Measurements from ENCODE around the gene TMEM30B. TPM values are rescaled to one million over a fixed set of nuclear protein-coding genes. Genes with fewer than 3 reads are reported as not detected.
A peak's percentile ranks its signal among the peaks of the same experiment; 100 is the strongest.

Gene TMEM30B
- total and polyA plus RNA-seq, 2 of the 4 experiments (the other 2 are of a cell fraction): 0.03 TPM; not detected in 1

GRCh38 chr14:61229475-61229888 is 51.7 kb downstream of the TMEM30B start:
- no peaks in the 10 kb centered on the region for H3K9me3 ChIP-seq (ENCODE audit: control insufficient read depth, insufficient read depth, low read length)
- ChIA-PET CTCF (interaction anchor here (0.5 to 1.3 kb wide), 2 partner anchors 13 to 49 kb away, joined by 3 read pairs; no protein-coding TSS in a partner anchor), POLR2A (ENCODE audit: unreplicated experiment) (no interaction called here)
- peak overlapping the region; percentile 12 for H3K4ac ChIP-seq (ENCODE audit: low read depth, low read length)
- no peak overlapping the region for H3K9ac ChIP-seq (ENCODE audit: low read depth, low read length)
- H3K9me1 ChIP-seq (ENCODE audit: insufficient read depth, low read length): peaks cover 9% of the 10 kb centered on the region
- H3K4me3 ChIP-seq (ENCODE audit: insufficient read depth, low read depth, low read length): no peak overlapping the region
- peak overlapping the region; percentile 26; the same call in 1 of the 2 replicates for H3K56ac ChIP-seq (ENCODE audit: extremely low read depth, insufficient read depth, low read length)
- no peak overlapping the region for H2AK9ac ChIP-seq (replicated peaks; ENCODE audit: low read depth, low read length, poor library complexity)
- dilution Hi-C loops (cut with HindIII; ENCODE audit: low sequenced_read_pairs, unreplicated experiment): no loop called here
- no peak for DNase-seq
- no peak overlapping the region for H2BK5ac ChIP-seq (ENCODE audit: low read depth, low read length, poor library complexity, severe bottlenecking)
- no peak overlapping the region for H4K5ac ChIP-seq (ENCODE audit: low read depth, low read length)
- in situ Hi-C loops (cut with MboI; ENCODE audit: low sequenced_read_pairs): no loop called here
- H2AK5ac ChIP-seq (ENCODE audit: low read depth, low read length): peak overlapping the region; percentile 70; the same call in 1 of the 2 replicates
- TF ChIP-seq NFE2L2 (IDR thresholded peaks at IDR 0.05; ENCODE audit: low read depth, low read length) (no peak), MAZ (IDR thresholded peaks at IDR 0.05; ENCODE audit: borderline replicate concordance, low read depth, low read length) (no peak), ELK1 (IDR thresholded peaks at IDR 0.05; ENCODE audit: borderline replicate concordance, low read depth, low read length) (no peak), RCOR1 (IDR thresholded peaks at IDR 0.05; ENCODE audit: insufficient replicate concordance, low read length) (no peak), USF2 (IDR thresholded peaks at IDR 0.05; ENCODE audit: low read depth, low read length) (no peak), CHD1 (IDR thresholded peaks at IDR 0.05; ENCODE audit: low read depth, low read length) (no peak), MAFK (IDR thresholded peaks at IDR 0.05; ENCODE audit: low read depth, low read length) (no peak), POLR2A (IDR thresholded peaks at IDR 0.05; ENCODE audit: low read depth, low read length) (no peak), MXI1 (IDR thresholded peaks at IDR 0.05; ENCODE audit: borderline replicate concordance, low read depth, low read length) (no peak), CTCF (conservative IDR thresholded peaks at IDR 0.05; ENCODE audit: low read depth, low read length) (no peak), RFX5 (IDR thresholded peaks at IDR 0.05; ENCODE audit: low read depth, low read length) (no peak), RAD21 (IDR thresholded peaks at IDR 0.05; ENCODE audit: low read length) (no peak), CEBPB (IDR thresholded peaks at IDR 0.05; ENCODE audit: low read depth, low read length) (no peak), SMC3 (IDR thresholded peaks at IDR 0.05; ENCODE audit: low read depth, low read length) (no peak), BHLHE40 (IDR thresholded peaks at IDR 0.05; ENCODE audit: low read depth, low read length) (no peak), FOS (IDR thresholded peaks at IDR 0.05; ENCODE audit: low read depth, low read length) (no peak)
- peak overlapping the region; percentile 19; the same call in 1 of the 2 replicates for H4K91ac ChIP-seq (ENCODE audit: insufficient read depth, low read depth, low read length)
- peak overlapping the region; percentile 8 for H3K14ac ChIP-seq (replicated peaks; ENCODE audit: low read depth, low read length)
- ATAC-seq (ENCODE audit: low read depth): no peak
- no peaks in the 10 kb centered on the region for H4K20me1 ChIP-seq (ENCODE audit: insufficient read depth, low read length)
- peak overlapping the region; percentile 29 to 35; a peak in 1 of 4 replicates for H4K8ac ChIP-seq (ENCODE audit: low read depth in 2 of 2, low read length in 2 of 2)
- peak overlapping the region; percentile 23; the same call in 1 of the 3 replicates for H2BK15ac ChIP-seq (ENCODE audit: low read depth, low read length)
- H2AFZ ChIP-seq (replicated peaks; ENCODE audit: low read length, poor library complexity): peak overlapping the region; percentile 41
- no peak overlapping the region for H3K18ac ChIP-seq (ENCODE audit: low read depth, low read length)
- peak overlapping the region; percentile 15 for H2BK20ac ChIP-seq (ENCODE audit: low read depth, low read length)
- no peaks in the 10 kb centered on the region for H3K27me3 ChIP-seq (ENCODE audit: control insufficient read depth, insufficient read depth, low read length)
- intact Hi-C loops (cut with micrococcal nuclease): no loop called here
- peak overlapping the region; percentile 35 for H2BK120ac ChIP-seq (ENCODE audit: low read depth, low read length)
- no TSS peak for BruUV-seq (replicated peaks)
- no peaks in the 10 kb centered on the region for H3K36me3 ChIP-seq (ENCODE audit: control insufficient read depth, insufficient read depth, low read length)
- no peak overlapping the region for H3K4me2 ChIP-seq (ENCODE audit: low read depth, low read length)
- H3K79me1 ChIP-seq (ENCODE audit: low read depth in 1 of 2, low read length in 2 of 2): no peaks in the 10 kb centered on the region
- H3K23ac ChIP-seq (ENCODE audit: low read depth, low read length): no peak overlapping the region
- no peak overlapping the region for H3K27ac ChIP-seq (ENCODE audit: insufficient read depth, low read length)
- peaks cover 20% of the 10 kb centered on the region for H3K4me1 ChIP-seq (ENCODE audit: control insufficient read depth, insufficient read depth, low read length)
- no CpG with 5 or more reads among the region's 6 CpGs for WGBS, 2 experiments (ENCODE audit: extremely low coverage in 2 of 2, insufficient read length in 1 of 2)

Measured in IMR-90 (cell line).